ENCODE measurements around the gene PDXP.
"Not testable (repeated sequence)": the region's sequence is repeated elsewhere in the genome, so short reads cannot be mapped to it uniquely, and the experiment has no call there.

PDXP gene

GRCh38 chr22:37692627-37693285, 34.2 kb downstream of the PDXP start:
- DNase-seq (ENCODE audit: insufficient read length, low spot score) (no peak), FAIRE-seq (no peak)
- TF ChIP-seq CTCF (IDR thresholded peaks at IDR 0.05; ENCODE audit: insufficient read depth, missing control alignments): no peak

GRCh38 chr22:37694131-37694530, 35.6 kb downstream of the PDXP start:
- not testable (repeated sequence) for DNase-seq (ENCODE audit: insufficient read length, low spot score)

GRCh38 chr22:37696260-37696656, 37.7 kb downstream of the PDXP start:
- DNase-seq (ENCODE audit: insufficient read length, low spot score); FAIRE-seq: not testable (repeated sequence)

More at GRCh38 chr22:37694131-37694530, 35.6 kb downstream of the PDXP start:
- FAIRE-seq: not testable (repeated sequence)

- TF ChIP-seq CTCF (IDR thresholded peaks at IDR 0.05; ENCODE audit: insufficient read depth, missing control alignments): peak; percentile 35
- FAIRE-seq (no peak), DNase-seq (ENCODE audit: insufficient read length, low spot score) (peak; percentile 64)
These were observed 38.4 kb downstream of the PDXP start, which contains the start of gene TRIOBP for GRCh38 chr22:37696657-37697537. Gene TRIOBP (plus strand): TSS chr22:37697048. CDS start chr22:37701366, 4,318 bp downstream.

GRCh38 chr22:37697538-37697835, 39.0 kb downstream of the PDXP start:
- no peak for DNase-seq (ENCODE audit: insufficient read length, low spot score)
- no peak for TF ChIP-seq CTCF (IDR thresholded peaks at IDR 0.05; ENCODE audit: insufficient read depth, missing control alignments)
- FAIRE-seq: no peak

GRCh38 chr22:37701141-37701786, 42.7 kb downstream of the PDXP start:
- no peak for TF ChIP-seq CTCF (IDR thresholded peaks at IDR 0.05; ENCODE audit: insufficient read depth, missing control alignments)
- FAIRE-seq (no peak), DNase-seq (ENCODE audit: insufficient read length, low spot score) (no peak)

- no peak for TF ChIP-seq CTCF (IDR thresholded peaks at IDR 0.05; ENCODE audit: insufficient read depth, missing control alignments)
- DNase-seq (ENCODE audit: insufficient read length, low spot score) (no peak), FAIRE-seq (no peak)
These were observed 45.4 kb downstream of the PDXP start for GRCh38 chr22:37703906-37704305.

- no peak for FAIRE-seq
- TF ChIP-seq CTCF (IDR thresholded peaks at IDR 0.05; ENCODE audit: insufficient read depth, missing control alignments): no peak
- DNase-seq (ENCODE audit: insufficient read length, low spot score): no peak
These were observed 46.1 kb downstream of the PDXP start for GRCh38 chr22:37704645-37705044.

Data from D721Med (cell line).